MG63 (cell line): ENCODE measurements around the gene TCF12. TPM values are rescaled to one million over a fixed set of nuclear protein-coding genes. Genes with fewer than 3 reads are reported as not detected.
A peak's percentile ranks its signal among the peaks of the same experiment; 100 is the strongest.

ENCODE experiments used
- DNase-seq: peaks from one replicate; pipeline ENCODE4 v3.0.0-alpha.2; 2020
- H3K27me3 ChIP-seq: fragments of 250-450 bp; sonication (Bioruptor Pico); 2 replicates; pipeline ENCODE4 v1.5.1; 2020; ENCODE audit warnings: mild to moderate bottlenecking, moderate library complexity
- H3K36me3 ChIP-seq: fragments of 250-450 bp; sonication (Bioruptor Pico); 2 replicates; pipeline ENCODE4 v1.5.1; 2020; ENCODE audit warnings: mild to moderate bottlenecking, moderate library complexity
- H3K4me3 ChIP-seq: fragments of 250-450 bp; sonication (Bioruptor Pico); 2 replicates; pipeline ENCODE4 v1.5.1; 2020; ENCODE audit warnings: mild to moderate bottlenecking, moderate library complexity
- H3K9me3 ChIP-seq: fragments of 250-450 bp; sonication (Bioruptor Pico); 2 replicates; pipeline ENCODE4 v1.5.1; 2020; ENCODE audit warnings: mild to moderate bottlenecking, moderate library complexity
- total RNA-seq: library from RNA; depleted of rRNA; stranded (reverse); fragments of >200 nt; shearing (Covaris generic); gene quantifications from 2 replicates; pipeline ENCODE4 v1.2.3, GENCODE V29; 2014; ENCODE audit warnings: low replicate concordance

TCF12 gene
- total RNA-seq, 1 experiment from 2014 or later: 48.8 TPM

DNA sequence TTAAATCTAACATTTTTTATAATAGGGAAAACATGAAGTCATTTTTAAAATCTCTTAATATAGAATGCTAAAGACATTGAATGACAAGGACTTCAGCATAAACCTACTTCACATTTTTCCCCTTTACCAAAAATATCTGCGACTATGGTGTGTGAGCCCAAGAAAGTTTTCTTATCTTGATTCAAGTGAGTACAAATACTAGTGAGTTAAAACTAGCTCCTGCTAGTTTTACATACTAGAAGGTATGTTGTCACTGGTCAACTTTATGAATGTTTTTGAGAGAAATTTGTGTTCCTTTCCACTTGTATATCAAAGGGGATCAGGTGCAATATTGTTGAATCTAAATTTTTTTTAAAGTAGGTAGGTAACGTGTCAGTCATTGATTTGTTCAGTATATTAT lies 305.4 kb downstream of the TCF12 start:
- H3K27me3 ChIP-seq: no peaks in the 10 kb centered on the region
- H3K9me3 ChIP-seq: no peaks in the 10 kb centered on the region
- no peak for DNase-seq
- H3K4me3 ChIP-seq: peak overlapping the region; percentile 4; the same call in 1 of the 2 replicates
- H3K36me3 ChIP-seq: no peaks in the 10 kb centered on the region

DNA sequence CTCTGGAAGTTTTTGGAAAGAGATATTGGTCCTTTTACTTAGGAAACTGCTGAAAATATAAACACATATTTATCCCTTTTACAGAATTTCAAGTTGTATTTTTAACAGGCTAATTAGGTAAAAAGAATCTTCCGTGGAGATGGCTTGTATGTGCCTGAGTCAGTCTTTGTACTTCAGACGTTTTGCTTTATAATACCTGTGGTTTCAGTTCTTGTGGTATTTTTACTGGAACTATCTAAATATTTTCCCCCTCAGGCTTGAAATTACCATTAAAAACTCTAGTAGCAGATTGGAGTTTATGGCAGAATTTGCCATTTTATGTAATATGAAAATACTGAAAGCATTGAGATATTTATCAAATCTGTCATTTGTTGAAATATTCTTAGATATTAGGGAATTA lies 306.2 kb downstream of the TCF12 start:
- Histone ChIP-seq H3K36me3 (no peaks in the 10 kb centered on the region), H3K4me3 (peak overlapping the region; percentile 4; the same call in 1 of the 2 replicates), H3K27me3 (no peaks in the 10 kb centered on the region), H3K9me3 (no peaks in the 10 kb centered on the region)
- DNase-seq: no peak

DNA sequence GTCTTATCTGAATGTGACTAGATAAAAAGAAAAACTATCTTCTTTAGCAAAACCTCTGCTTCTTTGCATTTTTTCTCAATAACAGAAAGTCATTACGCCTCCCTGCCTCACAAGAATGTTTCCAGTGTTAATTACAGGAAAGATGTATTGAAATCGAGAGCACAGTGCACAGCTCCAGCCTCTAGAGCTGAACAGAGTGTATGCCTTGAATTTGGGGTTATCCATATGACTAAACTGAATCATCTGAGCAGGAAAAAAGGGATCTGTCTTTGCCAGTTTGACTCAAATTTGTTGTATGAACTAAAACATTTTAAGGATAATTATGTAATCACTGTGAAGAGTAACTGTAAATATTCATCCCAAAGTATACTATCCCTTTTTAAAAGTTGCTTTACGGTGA lies 308.7 kb downstream of the TCF12 start:
- no peak overlapping the region; the same call in 1 of the 2 replicates for H3K4me3 ChIP-seq
- no peak for DNase-seq
- peaks cover 8% of the 10 kb centered on the region for H3K36me3 ChIP-seq
- H3K9me3 ChIP-seq: no peaks in the 10 kb centered on the region
- no peaks in the 10 kb centered on the region for H3K27me3 ChIP-seq

DNA sequence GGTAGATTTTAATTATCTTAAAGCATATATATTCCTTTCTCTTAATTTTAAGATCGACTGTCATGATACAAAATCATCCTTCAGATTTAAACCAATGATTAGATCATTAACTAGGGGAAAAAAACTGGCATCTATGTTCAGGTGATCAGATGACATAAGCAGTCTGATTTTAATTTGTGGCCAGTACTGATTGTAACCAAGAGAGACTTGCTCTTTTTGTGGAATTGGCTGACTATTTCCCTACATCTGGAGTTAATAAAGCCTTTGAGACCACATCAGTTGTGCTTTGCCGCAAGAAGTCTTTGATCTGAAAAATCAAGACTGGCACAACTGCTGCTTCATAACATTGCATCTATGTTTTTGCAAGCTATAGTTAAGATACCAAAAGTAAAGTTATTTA lies 309.5 kb downstream of the TCF12 start:
- H3K4me3 ChIP-seq: peak overlapping the region; percentile 0
- no peak for DNase-seq

GRCh38 chr15:57228395-57228794 lies 310.0 kb downstream of the TCF12 start:
- Histone ChIP-seq H3K36me3 (peaks cover 17% of the 10 kb centered on the region), H3K4me3 (peak overlapping the region; percentile 0), H3K9me3 (no peaks in the 10 kb centered on the region), H3K27me3 (no peaks in the 10 kb centered on the region)
- no peak for DNase-seq

More for the DNA sequence above, 309.5 kb downstream of the TCF12 start:
- H3K27me3 ChIP-seq: no peaks in the 10 kb centered on the region
- no peaks in the 10 kb centered on the region for H3K9me3 ChIP-seq
- H3K36me3 ChIP-seq: peaks cover 13% of the 10 kb centered on the region

DNA sequence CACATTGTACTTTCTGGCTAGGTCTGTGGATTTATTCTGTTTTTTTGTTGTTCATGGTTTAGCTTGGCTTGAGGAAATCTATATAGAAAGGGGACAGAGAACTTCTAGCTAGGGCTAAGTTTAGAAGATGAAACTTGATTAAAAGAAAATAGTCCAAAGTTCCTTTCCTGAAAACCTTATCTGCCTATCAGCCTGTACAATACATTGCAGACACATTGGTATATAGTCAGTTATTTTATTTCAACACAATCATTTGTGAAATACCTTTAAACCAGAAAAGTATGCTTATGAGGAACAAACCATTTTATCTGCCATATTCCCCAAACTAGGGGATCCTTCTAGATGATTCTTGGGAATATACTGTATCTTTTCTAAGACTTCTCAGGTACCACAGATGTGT lies 310.6 kb downstream of the TCF12 start:
- Histone ChIP-seq H3K9me3 (no peaks in the 10 kb centered on the region), H3K4me3 (no peak overlapping the region), H3K27me3 (no peaks in the 10 kb centered on the region), H3K36me3 (peaks cover 24% of the 10 kb centered on the region)
- DNase-seq: no peak

GRCh38 chr15:57231559-57231958 lies 313.1 kb downstream of the TCF12 start:
- Histone ChIP-seq H3K27me3 (no peaks in the 10 kb centered on the region), H3K4me3 (no peak overlapping the region), H3K9me3 (no peaks in the 10 kb centered on the region), H3K36me3 (peaks cover 49% of the 10 kb centered on the region)
- no peak for DNase-seq

DNA sequence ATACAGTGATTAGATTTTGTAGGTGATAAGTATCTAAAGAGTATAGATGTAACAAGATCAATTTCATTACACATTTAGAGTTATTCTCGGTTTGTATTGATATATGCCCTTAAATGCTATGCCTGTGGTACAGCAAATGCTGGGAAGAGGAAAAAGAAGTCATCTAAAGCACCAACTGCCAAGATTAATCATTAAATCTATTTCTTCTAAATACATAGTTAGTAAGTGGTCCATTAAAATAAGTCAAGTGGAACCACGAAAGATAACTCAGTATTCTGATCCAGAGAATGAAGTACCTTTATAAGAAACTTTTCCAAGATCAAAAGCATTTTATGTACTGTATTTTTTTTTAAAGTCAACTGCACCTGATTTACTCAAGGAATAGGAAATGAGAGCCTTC lies 315.7 kb downstream of the TCF12 start:
- no peak for DNase-seq
- no peaks in the 10 kb centered on the region for H3K9me3 ChIP-seq
- peaks cover 64% of the 10 kb centered on the region for H3K36me3 ChIP-seq
- no peak overlapping the region for H3K4me3 ChIP-seq
- H3K27me3 ChIP-seq: no peaks in the 10 kb centered on the region

DNA sequence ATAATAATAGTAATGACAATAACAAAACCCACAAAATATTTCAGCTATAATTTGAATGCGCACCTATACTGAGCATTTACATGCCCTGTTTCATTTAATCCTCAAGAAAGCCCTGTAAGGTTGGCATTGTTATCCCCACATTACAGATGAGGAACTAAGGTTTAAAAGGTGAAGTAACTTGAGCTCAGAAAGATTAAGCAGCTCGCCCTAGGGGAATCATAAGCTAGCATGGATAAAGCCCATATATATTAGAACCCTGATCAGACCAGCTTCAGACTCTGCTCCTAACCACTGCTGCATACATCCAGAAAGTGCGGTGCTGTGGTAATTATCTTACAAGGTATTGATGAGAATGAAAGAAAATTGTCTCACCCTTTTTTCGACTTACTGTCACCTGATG lies 316.7 kb downstream of the TCF12 start:
- Histone ChIP-seq H3K4me3 (no peak overlapping the region), H3K36me3 (peaks cover 68% of the 10 kb centered on the region), H3K9me3 (no peaks in the 10 kb centered on the region), H3K27me3 (no peaks in the 10 kb centered on the region)
- DNase-seq: no peak

- peaks cover 72% of the 10 kb centered on the region for H3K36me3 ChIP-seq
- peak; percentile 16 for DNase-seq
- no peaks in the 10 kb centered on the region for H3K9me3 ChIP-seq
- H3K4me3 ChIP-seq: no peak overlapping the region
- no peaks in the 10 kb centered on the region for H3K27me3 ChIP-seq
Observed at GRCh38 chr15:57235873-57236272, 317.4 kb downstream of the TCF12 start.

GRCh38 chr15:57236561-57237300 lies 318.3 kb downstream of the TCF12 start:
- DNase-seq: no peak
- Histone ChIP-seq H3K4me3 (no peak overlapping the region), H3K9me3 (no peaks in the 10 kb centered on the region), H3K27me3 (no peaks in the 10 kb centered on the region), H3K36me3 (peaks cover 71% of the 10 kb centered on the region)

GRCh38 chr15:57237301-57237642 lies 318.8 kb downstream of the TCF12 start:
- Histone ChIP-seq H3K9me3 (no peaks in the 10 kb centered on the region), H3K27me3 (no peaks in the 10 kb centered on the region), H3K4me3 (no peak overlapping the region), H3K36me3 (peaks cover 68% of the 10 kb centered on the region)
- DNase-seq: peak; percentile 21

DNA sequence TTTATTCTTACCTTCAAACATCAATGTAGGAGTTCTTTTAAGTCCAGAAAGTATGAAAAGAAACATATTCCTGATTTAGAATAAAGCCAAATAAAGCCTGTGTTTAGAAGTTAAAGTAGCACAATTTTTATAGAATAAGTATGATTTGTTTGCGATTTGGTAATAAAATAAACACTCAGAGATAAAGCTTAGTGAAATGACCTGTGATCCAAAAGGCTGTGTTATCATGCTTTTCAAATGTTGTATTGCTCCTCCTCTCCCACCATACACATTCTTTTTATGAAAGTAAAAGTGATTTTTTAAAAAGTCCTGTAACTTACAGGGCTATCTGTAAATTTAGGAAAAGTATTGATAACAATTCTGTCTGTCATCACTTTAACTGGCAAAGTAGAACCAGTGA lies 319.2 kb downstream of the TCF12 start:
- Histone ChIP-seq H3K36me3 (peaks cover 65% of the 10 kb centered on the region), H3K4me3 (no peak overlapping the region), H3K27me3 (no peaks in the 10 kb centered on the region), H3K9me3 (no peaks in the 10 kb centered on the region)
- no peak for DNase-seq

GRCh38 chr15:57245130-57245529 lies 326.7 kb downstream of the TCF12 start:
- H3K9me3 ChIP-seq: peaks cover 5% of the 10 kb centered on the region; the same call in 1 of the 2 replicates
- H3K4me3 ChIP-seq: no peak overlapping the region
- H3K27me3 ChIP-seq: no peaks in the 10 kb centered on the region
- H3K36me3 ChIP-seq: peaks cover 74% of the 10 kb centered on the region
- no peak for DNase-seq

DNA sequence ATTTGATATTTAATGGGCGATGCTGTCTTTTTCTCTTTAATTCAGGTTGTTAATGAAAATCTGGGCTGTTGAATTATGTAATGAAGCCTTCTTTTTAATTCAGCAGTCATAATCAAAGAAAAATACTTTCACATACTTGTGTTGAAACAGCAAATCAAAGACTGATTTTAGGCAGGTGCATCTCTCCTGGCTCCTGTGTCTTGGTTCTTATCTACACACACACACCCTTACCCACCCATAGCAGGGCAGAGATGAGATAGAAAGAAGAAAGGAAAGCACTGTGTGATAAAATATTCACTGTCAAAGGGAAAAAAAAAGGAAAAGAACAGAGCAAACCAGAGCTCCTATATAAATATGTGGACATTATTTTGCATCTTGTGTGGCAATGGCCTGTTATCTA lies 327.3 kb downstream of the TCF12 start:
- peaks cover 73% of the 10 kb centered on the region for H3K36me3 ChIP-seq
- H3K27me3 ChIP-seq: no peaks in the 10 kb centered on the region

DNA sequence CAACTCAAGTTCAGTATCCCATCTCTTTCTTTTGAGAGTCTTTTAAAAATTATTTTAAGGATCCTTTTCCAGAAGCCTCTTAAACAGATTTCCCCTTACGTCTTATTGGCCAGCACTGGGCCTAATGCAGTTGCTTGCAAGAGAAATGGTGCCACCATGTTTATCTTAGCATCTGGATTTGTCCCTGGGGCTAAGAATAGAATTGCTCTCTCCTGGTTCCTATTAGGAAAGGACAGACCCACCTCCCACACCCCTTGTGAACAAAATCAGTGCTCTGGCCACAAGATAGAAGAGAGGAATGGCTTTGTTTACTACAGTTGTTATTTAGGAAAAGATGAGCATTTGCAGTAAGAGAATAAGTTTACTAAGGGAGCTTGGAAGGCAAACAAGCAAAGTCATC lies 329.6 kb downstream of the TCF12 start:
- H3K36me3 ChIP-seq: peaks cover 74% of the 10 kb centered on the region

More for the DNA sequence above, 327.3 kb downstream of the TCF12 start:
- H3K4me3 ChIP-seq: no peak overlapping the region
- peaks cover 5% of the 10 kb centered on the region; the same call in 1 of the 2 replicates for H3K9me3 ChIP-seq
- no peak for DNase-seq

DNA sequence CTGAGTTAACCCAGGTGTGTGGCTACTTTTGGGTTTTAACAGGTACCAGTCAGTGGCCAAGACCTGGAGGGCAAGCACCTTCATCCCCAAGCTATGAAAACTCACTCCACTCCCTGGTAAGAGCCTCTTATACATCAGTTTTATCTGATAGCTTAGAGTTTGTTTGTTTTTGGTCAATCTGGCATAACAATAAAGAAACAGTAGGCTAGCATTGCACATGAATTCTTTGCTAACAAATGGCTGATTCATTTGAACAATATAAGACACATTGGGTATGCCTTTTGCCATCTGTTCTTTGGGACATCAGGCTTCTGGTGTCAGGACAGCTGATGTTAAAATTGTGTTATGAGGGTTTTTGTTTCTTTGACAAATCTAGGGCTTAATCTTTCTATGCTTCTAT lies 332.9 kb downstream of the TCF12 start:
- Histone ChIP-seq H3K9me3 (peaks cover 8% of the 10 kb centered on the region; the same call in 1 of the 2 replicates), H3K4me3 (no peak overlapping the region), H3K36me3 (peaks cover 71% of the 10 kb centered on the region), H3K27me3 (no peaks in the 10 kb centered on the region)
- DNase-seq: no peak

More for the DNA sequence above, 329.6 kb downstream of the TCF12 start:
- Histone ChIP-seq H3K4me3 (no peak overlapping the region), H3K27me3 (no peaks in the 10 kb centered on the region), H3K9me3 (peaks cover 8% of the 10 kb centered on the region; the same call in 1 of the 2 replicates)
- DNase-seq: no peak

DNA sequence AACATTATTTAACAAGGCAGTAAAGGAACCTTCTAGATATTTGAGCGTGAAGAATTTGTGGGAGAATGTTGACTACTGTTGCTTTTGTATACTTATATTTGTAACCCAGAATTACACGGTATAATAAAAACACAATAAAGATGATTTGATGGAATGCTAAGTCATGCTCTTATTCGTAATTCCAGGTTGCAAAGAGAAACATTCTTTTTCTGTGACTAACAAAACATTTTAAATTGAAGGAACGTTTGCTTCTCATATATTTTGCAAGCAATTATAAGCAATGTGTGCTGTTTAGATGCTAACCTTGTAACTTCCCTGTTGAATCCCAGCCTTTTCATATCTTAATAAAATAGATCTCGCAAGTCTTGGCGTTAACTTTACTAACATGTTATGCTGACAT lies 333.5 kb downstream of the TCF12 start:
- no peaks in the 10 kb centered on the region for H3K27me3 ChIP-seq
- peaks cover 8% of the 10 kb centered on the region; the same call in 1 of the 2 replicates for H3K9me3 ChIP-seq
- H3K36me3 ChIP-seq: peaks cover 69% of the 10 kb centered on the region
- DNase-seq: no peak
- H3K4me3 ChIP-seq: no peak overlapping the region
